GM19193 (cell line): ENCODE results near the gene XRCC6.

ENCODE experiments used
- POLR2A ChIP-seq: IDR thresholded peaks from 4 replicates; pipeline ENCODE4 v1.6.1; 2011; ENCODE audit not compliant: insufficient read depth, insufficient read length; ENCODE audit errors: extremely low read depth

The XRCC6 gene

GRCh38 chr22:41595703-41596102 is 25.4 kb upstream of the XRCC6 start:
- TF ChIP-seq POLR2A: no peak

GRCh38 chr22:41596776-41597634 is 24.1 kb upstream of the XRCC6 start:
- no peak for TF ChIP-seq POLR2A

GRCh38 chr22:41597635-41597953 is 23.5 kb upstream of the XRCC6 start:
- no peak for TF ChIP-seq POLR2A

GRCh38 chr22:41598081-41598480 is 23.0 kb upstream of the XRCC6 start:
- TF ChIP-seq POLR2A: no peak

GRCh38 chr22:41598891-41599635 is 22.0 kb upstream of the XRCC6 start:
- TF ChIP-seq POLR2A: no peak

- TF ChIP-seq POLR2A: no peak
Measured at GRCh38 chr22:41600976-41601375, 20.1 kb upstream of the XRCC6 start.

- no peak for TF ChIP-seq POLR2A
Measured at GRCh38 chr22:41603873-41604332, 17.2 kb upstream of the XRCC6 start.

- no peak for TF ChIP-seq POLR2A
Measured at GRCh38 chr22:41608386-41608785, 12.7 kb upstream of the XRCC6 start.

GRCh38 chr22:41612603-41613306 is 8.3 kb upstream of the XRCC6 start:
- no peak for TF ChIP-seq POLR2A

GRCh38 chr22:41613456-41613855 is 7.6 kb upstream of the XRCC6 start:
- no peak for TF ChIP-seq POLR2A

GRCh38 chr22:41619979-41620588 is 1.0 kb upstream of the XRCC6 start:
- no peak for TF ChIP-seq POLR2A

- TF ChIP-seq POLR2A: peak; percentile 94
Measured at GRCh38 chr22:41620589-41621098, 451 bp upstream of the XRCC6 start, which contains the start of gene DESI1. Gene DESI1, minus strand, starts transcription at chr22:41621043. Its CDS starts 204 bp downstream, at chr22:41620839.

- no peak for TF ChIP-seq POLR2A
Measured at GRCh38 chr22:41621911-41622179, 750 bp downstream of the XRCC6 start.

GRCh38 chr22:41625577-41625976 is 4.5 kb downstream of the XRCC6 start:
- no peak for TF ChIP-seq POLR2A

- TF ChIP-seq POLR2A: no peak
Measured at GRCh38 chr22:41636467-41636866, 15.4 kb downstream of the XRCC6 start.
